Activated CD4-positive, alpha-beta T cell treated with anti-CD3 and anti-CD28 coated beads for 1 hour (primary cell): Measurements from ENCODE around the gene RDH16.
"Not testable (repeated sequence)": the region's sequence is repeated elsewhere in the genome, so short reads cannot be mapped to it uniquely, and the experiment has no call there.

Experiments used
- DNase-seq: peaks from one replicate; pipeline ENCODE4 v3.0.0-alpha.2; 2020

The RDH16 gene

GRCh38 chr12:56988207-56988739, 30.9 kb upstream of the RDH16 start:
- DNase-seq: no peak

- peak; percentile 65 for DNase-seq
Observed at GRCh38 chr12:56987551-56988053, 30.2 kb upstream of the RDH16 start.

GRCh38 chr12:56987011-56987410, 29.6 kb upstream of the RDH16 start:
- no peak for DNase-seq

- not testable (repeated sequence) for DNase-seq
Observed at GRCh38 chr12:56985714-56986113, 28.3 kb upstream of the RDH16 start.

GRCh38 chr12:56983386-56983785, 26.0 kb upstream of the RDH16 start:
- no peak for DNase-seq

- DNase-seq: not testable (repeated sequence)
Observed at GRCh38 chr12:56982578-56983236, 25.3 kb upstream of the RDH16 start.

GRCh38 chr12:56980941-56981530, 23.6 kb upstream of the RDH16 start:
- no peak for DNase-seq

GRCh38 chr12:56980268-56980667, 22.9 kb upstream of the RDH16 start:
- DNase-seq: no peak

GRCh38 chr12:56979628-56980027, 22.2 kb upstream of the RDH16 start:
- DNase-seq: no peak

GRCh38 chr12:56978397-56979138, 21.2 kb upstream of the RDH16 start:
- DNase-seq: no peak

GRCh38 chr12:56977361-56977760, 20.0 kb upstream of the RDH16 start:
- DNase-seq: not testable (repeated sequence)

- DNase-seq: not testable (repeated sequence)
Observed at GRCh38 chr12:56974224-56974623, 16.8 kb upstream of the RDH16 start.

GRCh38 chr12:56968910-56969309, 11.5 kb upstream of the RDH16 start:
- DNase-seq: not testable (repeated sequence)

- DNase-seq: not testable (repeated sequence)
Observed at GRCh38 chr12:56965997-56966642, 8.7 kb upstream of the RDH16 start.

GRCh38 chr12:56965124-56965523, 7.7 kb upstream of the RDH16 start:
- DNase-seq: not testable (repeated sequence)

GRCh38 chr12:56963557-56963956, 6.1 kb upstream of the RDH16 start:
- DNase-seq: not testable (repeated sequence)

- not testable (repeated sequence) for DNase-seq
Observed at GRCh38 chr12:56962247-56962646, 4.8 kb upstream of the RDH16 start.

- DNase-seq: no peak
Observed at GRCh38 chr12:56958422-56958821, 1.0 kb upstream of the RDH16 start.

GRCh38 chr12:56955631-56956256, 1.7 kb downstream of the RDH16 start:
- DNase-seq: no peak

- no peak for DNase-seq
Observed at GRCh38 chr12:56954958-56955355, 2.5 kb downstream of the RDH16 start.

GRCh38 chr12:56954057-56954957, 3.1 kb downstream of the RDH16 start:
- no peak for DNase-seq
